NCI-H187 treated with DMSO at 0.1 percent for 48 hours (cell line): Measurements from ENCODE around the gene KRTAP10-9.
"Not testable (repeated sequence)": the region's sequence is repeated elsewhere in the genome, so short reads cannot be mapped to it uniquely, and the experiment has no call there.

Experiments used
- DNase-seq: peaks from one replicate; lab custom pipeline; 2025; lab: John Stamatoyannopoulos, UW

Gene KRTAP10-9

GRCh38 chr21:44640761-44641160 lies 13.9 kb downstream of the KRTAP10-9 start:
- no peak for DNase-seq

- DNase-seq: no peak
Observed at GRCh38 chr21:44643741-44644310, 16.9 kb downstream of the KRTAP10-9 start.

- no peak for DNase-seq
Observed at GRCh38 chr21:44644878-44645277, 18.0 kb downstream of the KRTAP10-9 start.

- not testable (repeated sequence) for DNase-seq
Observed at GRCh38 chr21:44646366-44647221, 19.7 kb downstream of the KRTAP10-9 start, which contains the start of gene KRTAP10-11. Gene KRTAP10-11 (plus strand): TSS chr21:44646414. CDS start chr21:44646459, 45 bp downstream.

- no peak for DNase-seq
Observed at GRCh38 chr21:44647222-44647552, 20.3 kb downstream of the KRTAP10-9 start.

- DNase-seq: no peak
Observed at GRCh38 chr21:44648557-44649311, 21.8 kb downstream of the KRTAP10-9 start.

GRCh38 chr21:44649521-44650100 lies 22.7 kb downstream of the KRTAP10-9 start:
- DNase-seq: no peak

GRCh38 chr21:44650265-44650972 lies 23.5 kb downstream of the KRTAP10-9 start:
- DNase-seq: no peak

GRCh38 chr21:44650973-44651675 lies 24.2 kb downstream of the KRTAP10-9 start:
- no peak for DNase-seq

GRCh38 chr21:44653123-44653522 lies 26.2 kb downstream of the KRTAP10-9 start:
- no peak for DNase-seq

GRCh38 chr21:44653656-44654575 lies 27.0 kb downstream of the KRTAP10-9 start:
- DNase-seq: no peak

GRCh38 chr21:44654576-44655175 lies 27.8 kb downstream of the KRTAP10-9 start, which contains the start of gene KRTAP12-4:
Gene KRTAP12-4 (minus strand): TSS chr21:44654659. CDS start chr21:44654614, 45 bp downstream.
- no peak for DNase-seq

- DNase-seq: no peak
Observed at GRCh38 chr21:44656868-44657267, 30.0 kb downstream of the KRTAP10-9 start.

GRCh38 chr21:44657635-44658540 lies 31.0 kb downstream of the KRTAP10-9 start, which contains the start of gene KRTAP12-3:
Gene KRTAP12-3 (plus strand): TSS chr21:44657932. CDS start chr21:44657980, 48 bp downstream.
- DNase-seq: no peak

- DNase-seq: no peak
Observed at GRCh38 chr21:44658541-44658910, 31.6 kb downstream of the KRTAP10-9 start.

- DNase-seq: no peak
Observed at GRCh38 chr21:44658913-44659595, 32.2 kb downstream of the KRTAP10-9 start.

- not testable (repeated sequence) for DNase-seq
Observed at GRCh38 chr21:44661567-44661966, 34.7 kb downstream of the KRTAP10-9 start.

GRCh38 chr21:44664691-44665090 lies 37.8 kb downstream of the KRTAP10-9 start:
- DNase-seq: no peak
